Measurements from ENCODE around the gene F2. TPM values are rescaled to one million over a fixed set of nuclear protein-coding genes. Genes with fewer than 3 reads are reported as not detected.

Gene F2
- total RNA-seq, 4 donors from 2014 or later, result 0.42 to 1.1 TPM; not detected in 2

DNA sequence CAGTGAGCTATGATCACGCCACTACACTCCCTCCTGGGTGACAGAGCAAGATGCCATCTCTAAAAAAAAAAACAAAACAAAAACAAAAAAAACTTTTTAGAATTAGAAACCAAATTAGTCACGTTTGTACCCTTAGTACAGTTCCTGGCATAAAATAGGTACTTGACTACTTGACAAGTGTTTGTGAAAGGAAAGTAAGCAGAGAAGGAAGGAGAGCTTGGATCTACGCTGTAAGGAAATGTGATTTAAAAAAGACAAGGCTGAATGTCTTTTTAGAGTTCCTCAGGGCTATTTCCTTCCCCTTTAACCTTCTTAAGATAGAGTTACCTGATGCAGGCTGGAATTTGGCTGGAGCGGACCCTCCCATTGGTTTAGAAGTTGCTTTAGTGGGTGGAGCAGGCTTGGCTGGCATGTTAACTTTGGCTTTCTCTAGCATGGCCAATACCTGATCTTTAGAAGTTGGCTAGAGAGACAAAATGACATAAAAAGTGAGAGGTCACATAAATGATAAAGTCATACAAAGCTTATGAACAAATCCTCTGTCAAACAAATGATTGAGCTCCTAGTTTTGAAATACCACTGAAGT, 50.7 kb downstream of the F2 start:
- peaks cover 37 to 92% (median 68%) of the 10 kb centered on the region in 4 donors for H3K36me3 ChIP-seq
- no peaks in the 10 kb centered on the region for H3K27me3 ChIP-seq
- intact Hi-C loops (cut with DNase I), result no loop called here
- WGBS, result 91% methylated on average over 4 of the region's 4 CpGs
- no peak for DNase-seq (ENCODE audit: extremely low spot score)
- TF ChIP-seq POLR2A (IDR thresholded peaks at IDR 0.05; ENCODE audit: low read depth) (no peak), POLR2AphosphoS5 (IDR thresholded peaks at IDR 0.05) (no peak), EP300 (IDR thresholded peaks at IDR 0.05) (no peak)
- TF ChIP-seq, protein P1, sequence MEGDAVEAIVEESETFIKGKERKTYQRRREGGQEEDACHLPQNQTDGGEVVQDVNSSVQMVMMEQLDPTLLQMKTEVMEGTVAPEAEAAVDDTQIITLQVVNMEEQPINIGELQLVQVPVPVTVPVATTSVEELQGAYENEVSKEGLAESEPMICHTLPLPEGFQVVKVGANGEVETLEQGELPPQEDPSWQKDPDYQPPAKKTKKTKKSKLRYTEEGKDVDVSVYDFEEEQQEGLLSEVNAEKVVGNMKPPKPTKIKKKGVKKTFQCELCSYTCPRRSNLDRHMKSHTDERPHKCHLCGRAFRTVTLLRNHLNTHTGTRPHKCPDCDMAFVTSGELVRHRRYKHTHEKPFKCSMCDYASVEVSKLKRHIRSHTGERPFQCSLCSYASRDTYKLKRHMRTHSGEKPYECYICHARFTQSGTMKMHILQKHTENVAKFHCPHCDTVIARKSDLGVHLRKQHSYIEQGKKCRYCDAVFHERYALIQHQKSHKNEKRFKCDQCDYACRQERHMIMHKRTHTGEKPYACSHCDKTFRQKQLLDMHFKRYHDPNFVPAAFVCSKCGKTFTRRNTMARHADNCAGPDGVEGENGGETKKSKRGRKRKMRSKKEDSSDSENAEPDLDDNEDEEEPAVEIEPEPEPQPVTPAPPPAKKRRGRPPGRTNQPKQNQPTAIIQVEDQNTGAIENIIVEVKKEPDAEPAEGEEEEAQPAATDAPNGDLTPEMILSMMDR (IDR thresholded peaks at IDR 0.05), result no peak
- H3K9me3 ChIP-seq, result no peaks in the 10 kb centered on the region
- H3K4me3 ChIP-seq, result no peak overlapping the region
- no peaks in the 10 kb centered on the region for H3K4me1 ChIP-seq
- H3K27ac ChIP-seq (replicated peaks in 1 of 4), result no peak overlapping the region

DNA sequence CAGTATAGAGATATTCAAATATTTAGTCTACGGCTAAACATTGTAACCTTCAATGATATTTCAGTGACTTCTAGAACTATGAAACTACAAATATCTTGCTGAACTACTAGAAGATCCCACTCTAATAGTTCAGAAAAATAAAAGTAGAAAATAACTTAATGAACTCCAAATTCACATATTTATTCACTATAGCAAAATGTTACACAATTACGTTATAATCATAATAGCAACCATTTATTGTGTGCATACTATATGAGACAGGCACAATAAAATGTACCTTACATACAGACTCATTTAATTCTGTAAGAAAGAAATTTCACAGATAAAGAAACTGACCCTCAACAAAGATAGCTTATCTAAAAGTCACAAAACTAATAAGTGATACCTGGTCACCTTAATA, 57.9 kb downstream of the F2 start:
- DNase-seq (ENCODE audit: extremely low spot score), result no peak
- Histone ChIP-seq H3K27me3 (no peaks in the 10 kb centered on the region), H3K4me1 (no peaks in the 10 kb centered on the region), H3K36me3 (peaks cover 56 to 94% (median 78%) of the 10 kb centered on the region in 4 donors), H3K27ac (replicated peaks in 1 of 4) (no peak overlapping the region), H3K9me3 (no peaks in the 10 kb centered on the region), H3K4me3 (no peak overlapping the region)
- intact Hi-C loops (cut with DNase I), result no loop called here
- TF ChIP-seq, protein P1 (IDR thresholded peaks at IDR 0.05), result no peak
- no peak for TF ChIP-seq POLR2A (IDR thresholded peaks at IDR 0.05; ENCODE audit: low read depth)
- no peak for TF ChIP-seq EP300 (IDR thresholded peaks at IDR 0.05)
- no peak for TF ChIP-seq POLR2AphosphoS5 (IDR thresholded peaks at IDR 0.05)
- over 99% methylated on average over 2 of the region's 2 CpGs for WGBS

DNA sequence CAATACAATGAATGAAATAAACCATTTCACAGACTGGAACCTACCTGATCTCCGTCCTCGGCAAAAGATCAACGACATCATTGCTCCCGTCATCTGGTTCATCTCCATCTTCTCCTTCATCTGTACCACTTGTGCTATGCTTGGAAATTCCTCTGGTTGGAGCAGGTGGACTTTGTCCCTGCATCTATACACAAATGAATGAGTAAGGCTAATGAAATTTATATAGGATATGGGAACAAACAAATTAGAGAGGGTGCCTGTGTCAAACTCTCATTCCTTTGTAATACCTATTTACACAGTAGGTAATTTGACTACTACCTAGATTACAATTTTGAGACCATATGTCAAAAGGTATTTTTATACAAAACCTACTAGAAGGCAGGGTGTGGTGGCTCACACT, 59.4 kb downstream of the F2 start:
- Histone ChIP-seq H3K27ac (replicated peaks in 1 of 4) (no peak overlapping the region), H3K4me3 (no peak overlapping the region), H3K9me3 (no peaks in the 10 kb centered on the region), H3K4me1 (no peaks in the 10 kb centered on the region), H3K36me3 (peaks cover 47 to 95% (median 80%) of the 10 kb centered on the region in 4 donors), H3K27me3 (no peaks in the 10 kb centered on the region)
- TF ChIP-seq EP300 (IDR thresholded peaks at IDR 0.05) (no peak), POLR2AphosphoS5 (IDR thresholded peaks at IDR 0.05) (no peak)
- DNase-seq (ENCODE audit: extremely low spot score), result no peak
- WGBS, result 93% methylated on average over 4 of the region's 4 CpGs
- intact Hi-C loops (cut with DNase I), result no loop called here

Small RNA genes within 50 kb of the gene (small RNA-seq; reads per million reads assigned to genes)
- gene MIR5582 (0 to 0.08 (median 0) reads per million in 3 donors), gene RF00573 (0 reads per million in 3 donors), gene SNORD67 (19.6 to 30.1 (median 29.1) reads per million in 3 donors)

Other genes starting within 250 kb of the F2 start
- 10 to 100 TPM; 20.0 to 28.9 (median 26.0) TPM for gene AMBRA1, start 125.2 kb upstream of the F2 start, total RNA-seq
- 1 to 10 TPM; 2.5 to 3.3 (median 3.0) TPM for gene HARBI1, start 102.0 kb upstream of the F2 start, total RNA-seq
- gene ATG13, start 101.7 kb upstream of the F2 start, total RNA-seq, result 10 to 100 TPM; 68.7 to 74.3 (median 72.1) TPM
- 100 to 1,000 TPM in 2 of 4 donors, 10 to 100 TPM in 2; 73.1 to 139 (median 92.3) TPM for gene ARHGAP1, start 18.6 kb upstream of the F2 start, total RNA-seq
- gene ZNF408, start 18.2 kb upstream of the F2 start, total RNA-seq, result 10 to 100 TPM in 2 of 4 donors, 1 to 10 TPM in 2; 7.1 to 12.6 (median 10.3) TPM
- 10 to 100 TPM; 32.4 to 49.2 (median 40.0) TPM for gene CKAP5, start 127.1 kb downstream of the F2 start, total RNA-seq
- gene LRP4, start 199.3 kb downstream of the F2 start, total RNA-seq, result 1 to 10 TPM; 2.3 to 7.4 (median 3.5) TPM
- 10 to 100 TPM; 13.3 to 26.4 (median 19.1) TPM for gene CSTPP1, start 217.5 kb downstream of the F2 start, total RNA-seq